Measurements from ENCODE around the gene CHRNA9. TPM values are rescaled to one million over a fixed set of nuclear protein-coding genes. Genes with fewer than 3 reads are reported as not detected.

Gene CHRNA9
- total RNA-seq, 2 donors from 2014 or later, result not detected

Other genes starting within 250 kb of the CHRNA9 start
- gene RHOH, start 138.3 kb upstream of the CHRNA9 start, total RNA-seq, result 100 to 1,000 TPM; 439 to 459 TPM

Data from T-helper 17 cell (primary cell).